NCI-H345 treated with DMSO at 0.1 percent for 48 hours (cell line): Measurements from ENCODE around the gene INSM1.

Experiments used
- DNase-seq: peaks from one replicate; lab custom pipeline; 2025; ENCODE audit not compliant: unreplicated experiment; lab: John Stamatoyannopoulos, UW

INSM1 gene

DNA sequence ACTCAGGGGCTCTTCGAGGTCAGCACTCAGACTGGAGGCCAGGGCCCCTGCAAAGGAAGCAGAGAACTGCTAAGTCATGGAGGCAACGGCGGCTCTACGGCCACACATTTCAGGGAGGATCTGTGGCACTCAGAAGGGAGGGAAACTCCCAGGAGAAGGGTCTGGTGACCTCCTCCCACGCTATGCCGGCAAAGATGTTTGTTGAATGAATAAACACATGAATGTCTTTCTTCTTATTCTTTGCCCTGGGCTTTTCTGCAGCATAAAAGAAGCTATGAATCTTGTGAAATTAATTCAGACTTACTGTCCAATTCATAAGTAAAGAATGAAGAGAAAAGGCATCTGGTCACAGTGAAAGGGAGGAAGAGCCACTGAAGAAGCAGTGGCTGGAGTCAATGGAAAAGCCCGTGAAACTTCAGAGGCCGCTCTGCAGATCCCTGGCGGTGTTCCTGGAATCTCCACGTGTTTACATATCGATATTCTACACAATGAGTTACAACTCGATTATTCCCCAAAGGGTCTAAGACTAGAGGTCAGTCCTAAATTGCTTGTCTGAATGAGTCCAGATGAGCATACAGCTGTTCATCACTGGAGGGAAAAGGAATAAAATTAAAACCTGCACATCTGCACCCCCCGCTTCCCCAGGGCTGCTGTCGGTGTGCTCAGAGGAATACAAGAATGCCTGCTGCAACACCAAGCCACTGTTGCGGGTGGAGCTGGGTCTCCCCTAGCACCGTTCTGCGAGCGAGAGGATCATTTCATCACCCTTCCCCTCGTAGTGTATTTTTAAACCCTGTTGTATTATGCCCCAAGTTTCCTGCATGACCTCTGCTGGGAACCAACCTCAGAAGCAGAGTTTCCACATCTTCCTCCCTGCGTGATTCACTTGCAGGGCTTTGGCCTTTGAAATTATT, 25.6 kb downstream of the INSM1 start:
- DNase-seq: no peak

DNA sequence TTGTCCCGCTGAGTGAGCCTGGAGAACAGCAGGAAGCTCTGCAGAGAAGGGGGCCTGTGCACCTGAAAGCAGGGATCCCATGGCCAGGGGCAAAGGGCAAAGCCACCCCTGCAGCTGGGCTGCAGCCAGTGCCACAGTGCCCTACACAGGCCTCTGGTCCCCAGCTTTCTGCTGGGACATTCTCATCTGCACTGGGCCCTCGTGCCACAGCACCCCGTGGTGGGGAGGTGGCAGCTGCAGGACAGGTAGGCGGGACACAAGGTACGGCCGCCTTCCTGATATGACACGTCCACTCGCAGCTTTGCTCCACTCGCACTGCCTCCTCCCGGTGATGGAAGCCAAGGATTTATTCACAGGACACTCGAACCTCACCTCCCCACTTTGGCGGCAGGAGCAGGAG, 27.2 kb downstream of the INSM1 start:
- DNase-seq: no peak

GRCh38 chr20:20395903-20396568, 28.1 kb downstream of the INSM1 start:
- DNase-seq: peak; percentile 88

GRCh38 chr20:20396794-20397193, 28.9 kb downstream of the INSM1 start:
- peak; percentile 70 for DNase-seq

GRCh38 chr20:20398123-20398522, 30.2 kb downstream of the INSM1 start:
- no peak for DNase-seq

DNA sequence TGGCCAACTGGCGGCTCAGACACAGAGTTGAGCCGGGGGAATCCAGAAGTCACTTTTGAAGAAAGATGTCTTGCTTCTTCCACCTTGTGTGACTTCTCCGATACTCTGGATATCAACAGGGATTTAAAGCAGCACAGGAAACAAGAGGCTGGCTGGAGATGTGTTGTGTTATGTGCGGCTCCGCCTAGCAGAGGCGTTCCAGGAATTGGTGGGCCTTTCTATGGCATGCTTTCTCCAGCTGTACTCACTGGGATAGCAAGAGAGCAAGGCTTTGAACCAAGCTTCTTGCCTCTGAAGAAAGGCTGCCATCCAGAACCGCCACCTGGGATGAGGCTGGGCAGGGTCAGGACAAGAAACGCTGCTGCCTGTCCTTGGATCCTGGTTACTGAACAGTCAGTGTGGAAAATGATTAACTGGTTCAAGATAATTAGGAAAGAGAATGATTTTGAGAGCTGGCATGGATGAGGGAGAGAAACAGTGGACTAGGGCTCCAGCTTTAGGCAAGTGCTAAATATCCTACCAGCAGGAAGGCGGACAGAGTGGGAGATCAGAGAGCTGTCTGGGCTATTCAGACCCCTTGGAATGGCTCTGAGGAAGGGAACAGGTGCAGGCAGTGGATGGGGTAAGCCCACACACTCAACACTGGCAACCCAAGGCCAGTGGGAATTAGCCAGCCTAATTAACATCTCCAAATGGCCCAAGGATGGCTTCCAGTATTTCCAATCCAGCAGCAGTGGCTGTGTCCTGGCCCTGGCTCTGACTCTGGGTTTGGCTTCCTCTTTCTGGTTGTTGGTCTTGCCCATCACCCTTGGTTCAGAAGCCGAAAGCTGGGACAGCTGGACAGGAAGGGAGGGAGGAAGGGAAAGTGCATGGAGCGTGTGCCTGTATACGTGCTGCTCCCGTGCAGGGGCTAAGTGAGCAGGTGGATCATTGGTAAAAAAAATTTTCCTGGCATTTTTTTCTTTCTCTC, 31.9 kb downstream of the INSM1 start:
- no peak for DNase-seq

GRCh38 chr20:20401991-20402390, 34.1 kb downstream of the INSM1 start:
- no peak for DNase-seq

DNA sequence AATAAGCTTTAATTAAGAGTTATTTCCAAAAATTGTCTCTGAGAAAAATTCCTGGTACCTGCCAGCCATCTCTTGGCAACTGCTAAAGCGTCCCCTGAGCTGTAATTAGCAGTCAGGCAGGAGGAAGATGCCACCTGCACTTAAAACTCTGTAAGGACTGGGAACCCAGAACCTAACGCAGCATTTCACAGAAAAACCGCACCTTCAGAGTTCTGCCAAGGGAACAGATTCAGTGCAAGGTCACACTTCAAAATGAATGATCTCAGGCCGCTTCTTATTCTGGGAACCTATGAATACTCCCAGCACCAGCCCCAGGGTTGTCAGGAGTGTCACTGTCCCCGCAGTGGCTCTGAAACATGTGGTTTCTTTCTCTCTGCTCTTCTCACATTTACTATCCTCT, 36.7 kb downstream of the INSM1 start:
- DNase-seq: no peak

GRCh38 chr20:20405623-20406022, 37.7 kb downstream of the INSM1 start:
- no peak for DNase-seq

GRCh38 chr20:20406306-20406705, 38.4 kb downstream of the INSM1 start:
- DNase-seq: no peak

GRCh38 chr20:20407891-20408805, 40.2 kb downstream of the INSM1 start:
- DNase-seq: peak; percentile 47

- no peak for DNase-seq
Observed at GRCh38 chr20:20409331-20409730, 41.4 kb downstream of the INSM1 start.

DNA sequence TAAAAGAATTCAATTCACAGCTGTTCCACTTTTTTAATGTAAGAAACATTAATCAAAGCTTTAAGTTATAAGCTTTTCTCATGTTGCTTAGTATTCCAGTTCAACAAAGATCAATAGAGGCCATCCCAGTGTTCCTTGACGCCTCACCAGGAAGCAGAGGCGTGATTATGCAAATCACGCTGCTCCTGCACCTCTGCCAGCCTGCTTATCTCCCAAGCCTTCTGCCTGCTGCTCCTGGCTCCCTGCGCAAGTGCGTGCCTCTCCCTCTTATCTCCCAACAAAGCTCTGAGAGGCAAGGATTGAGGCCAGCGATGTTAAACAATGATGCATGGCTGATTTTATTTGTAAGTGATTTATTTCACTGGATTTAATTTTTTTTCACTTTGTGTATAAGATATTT, 42.8 kb downstream of the INSM1 start:
- peak; percentile 96 for DNase-seq

DNA sequence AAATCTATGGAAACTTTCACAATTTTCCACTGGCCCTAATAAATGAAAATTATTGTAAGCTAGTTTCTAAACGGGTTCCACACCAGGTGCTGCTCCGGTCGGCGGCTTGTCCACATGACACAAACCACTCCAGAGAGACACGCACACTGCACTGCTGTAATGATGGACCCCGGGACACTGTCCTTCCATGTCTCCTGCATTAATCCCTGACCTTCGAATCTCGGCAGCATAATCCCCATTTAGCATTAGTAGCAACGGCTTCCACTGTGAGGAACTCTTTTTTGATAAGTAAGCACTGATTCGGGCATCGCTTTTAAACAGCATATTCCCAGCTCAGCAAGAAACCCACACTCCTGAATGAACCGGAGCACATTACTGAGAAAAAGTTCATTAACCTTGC, 43.5 kb downstream of the INSM1 start:
- DNase-seq: peak; percentile 73

- DNase-seq: peak; percentile 82
Observed at GRCh38 chr20:20411836-20412235, 43.9 kb downstream of the INSM1 start.

DNA sequence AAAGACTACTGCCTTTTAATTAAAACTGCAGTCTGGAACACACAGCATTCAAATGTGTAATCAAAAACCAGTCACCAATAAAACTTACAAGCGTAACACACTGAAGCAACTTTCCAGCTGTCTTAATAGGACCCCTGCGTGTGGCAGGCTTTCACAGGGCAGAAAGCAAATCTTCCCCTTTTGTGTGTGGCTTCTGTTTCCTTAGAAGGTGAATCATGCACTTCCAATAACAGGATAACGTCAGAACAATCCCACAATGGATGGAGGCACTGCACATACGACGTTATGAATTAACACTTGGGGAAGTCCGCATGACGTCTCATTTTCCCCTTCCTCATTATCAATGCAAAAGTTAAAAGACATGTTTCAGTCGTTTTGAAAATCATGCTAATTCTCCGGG, 44.8 kb downstream of the INSM1 start:
- peak; percentile 55 for DNase-seq

GRCh38 chr20:20413810-20414281, 45.9 kb downstream of the INSM1 start:
- DNase-seq: peak; percentile 11

DNA sequence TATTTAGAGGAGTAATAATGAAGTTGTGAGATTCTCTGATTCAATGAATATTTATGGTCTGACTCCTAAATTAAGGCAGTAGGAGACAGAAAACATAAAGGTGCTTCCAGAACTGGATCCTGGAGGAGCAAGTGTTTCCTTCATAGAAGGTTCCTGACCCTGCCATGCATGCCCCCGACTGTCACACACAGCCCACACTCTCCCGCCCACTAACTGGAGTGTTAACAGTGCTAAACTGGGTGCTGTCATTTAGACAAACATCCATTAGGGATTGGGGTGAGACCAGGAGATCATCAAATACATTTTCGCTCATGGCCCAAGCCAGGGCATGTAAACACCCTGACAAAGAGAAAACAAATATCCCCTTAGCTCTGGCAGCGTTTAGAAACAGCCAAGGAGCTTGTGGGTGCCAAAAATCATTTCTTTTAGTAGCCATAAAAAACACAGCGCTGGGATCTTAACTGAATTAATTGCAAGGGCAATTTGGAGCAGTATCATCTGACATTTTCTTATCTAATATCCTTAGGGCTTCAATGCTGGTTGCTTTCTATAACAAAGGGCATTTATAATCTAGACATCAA, 46.8 kb downstream of the INSM1 start:
- DNase-seq: no peak

DNA sequence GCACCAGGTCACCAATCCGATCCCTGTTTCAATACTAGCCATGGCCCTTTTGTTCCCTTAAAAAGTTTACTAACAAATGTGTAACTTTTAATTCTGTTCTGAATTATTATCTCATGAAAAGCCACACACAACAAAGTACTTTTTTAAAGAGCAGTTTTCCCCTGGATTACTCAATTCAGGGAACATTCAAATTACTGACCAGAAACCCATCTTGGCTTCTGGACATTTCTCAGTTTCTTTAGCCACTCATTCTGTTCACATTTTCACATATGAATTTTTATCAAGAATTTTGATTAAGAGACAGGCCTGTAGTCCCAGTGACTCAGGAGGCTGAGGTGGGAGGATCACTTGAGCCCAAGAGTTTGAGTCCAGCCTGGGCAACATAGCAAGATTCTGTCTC, 47.4 kb downstream of the INSM1 start:
- DNase-seq: no peak
